Lower lobe of right lung (tissue), 2 donors: ENCODE results near the gene TNFRSF21. TPM values are rescaled to one million over a fixed set of nuclear protein-coding genes. Genes with fewer than 3 reads are reported as not detected.
A peak's percentile ranks its signal among the peaks of the same experiment; 100 is the strongest.

Source experiments
- ATAC-seq, 2 donors: fragments of 200-7000 bp; cut with Tn5 transposase; one replicate each; pipeline ENCODE4 v1.9.1; 2020 to 2022; ENCODE audit warnings: mild to moderate bottlenecking in 2 of 2, moderate library complexity in 2 of 2
- DNase-seq: peaks from one replicate; pipeline ENCODE4 v3.0.0-alpha.2; 2020
- H3K27ac ChIP-seq: fragments of 200-600 bp; one replicate; pipeline ENCODE4 v1.8.0; 2022
- H3K27me3 ChIP-seq: fragments of 200-600 bp; one replicate; pipeline ENCODE4 v1.8.0; 2022; ENCODE audit warnings: low read depth
- H3K36me3 ChIP-seq: fragments of 200-600 bp; one replicate; pipeline ENCODE4 v1.8.0; 2022; ENCODE audit warnings: mild to moderate bottlenecking
- H3K4me1 ChIP-seq: fragments of 200-600 bp; one replicate; pipeline ENCODE4 v1.8.0; 2022
- H3K4me3 ChIP-seq: fragments of 200-600 bp; one replicate; pipeline ENCODE4 v1.8.0; 2022; ENCODE audit warnings: mild to moderate bottlenecking
- H3K9me3 ChIP-seq: fragments of 200-600 bp; one replicate; pipeline ENCODE4 v1.8.0; 2022
- intact Hi-C: fragments of 100-400 bp; cut with DNase I; formaldehyde crosslinking; loops from one replicate; pipeline ENCODE4 v1.11.0; 2022
- total RNA-seq: library from RNA; stranded (reverse); fragmentation: NEBNext Ultra II Directional; extraction: Animal tissue kit (Norgen Biotek cat#: 25700); gene quantifications from one replicate; pipeline ENCODE4 v1.2.1, GENCODE V29; 2021
- TF ChIP-seq, protein P1 (sequence below): fragments of 200-600 bp; IDR thresholded peaks from one replicate; pipeline ENCODE4 v1.8.0; 2022; ENCODE audit warnings: antibody characterized with exemption, mild to moderate bottlenecking
- donor health status: DM: no; HTN: yes; CAD: no; lungs with severe emphysema.

The TNFRSF21 gene
- total RNA-seq, 1 donor from 2014 or later = 21.7 TPM

DNA sequence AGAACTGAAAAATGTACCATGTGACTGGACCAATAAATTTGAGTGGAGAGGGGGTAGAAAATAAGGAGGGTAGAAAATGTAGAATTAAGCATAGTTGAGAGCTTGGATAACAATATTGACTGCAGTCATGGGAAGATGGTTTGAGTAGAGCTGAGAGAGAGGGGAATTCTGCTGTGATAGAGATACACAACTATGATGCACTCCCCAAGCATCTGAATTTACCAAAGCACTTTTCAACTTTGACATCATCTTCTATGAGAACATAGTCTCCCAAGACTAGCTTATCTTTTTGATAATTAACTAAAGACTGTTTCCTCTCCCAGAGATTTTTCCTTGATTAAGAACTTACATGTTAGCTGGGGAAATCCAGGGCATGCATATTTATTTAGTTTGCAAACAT lies 103.1 kb downstream of the TNFRSF21 start:
- H3K27ac ChIP-seq = no peak overlapping the region
- H3K9me3 ChIP-seq = no peaks in the 10 kb centered on the region
- TF ChIP-seq, protein P1, sequence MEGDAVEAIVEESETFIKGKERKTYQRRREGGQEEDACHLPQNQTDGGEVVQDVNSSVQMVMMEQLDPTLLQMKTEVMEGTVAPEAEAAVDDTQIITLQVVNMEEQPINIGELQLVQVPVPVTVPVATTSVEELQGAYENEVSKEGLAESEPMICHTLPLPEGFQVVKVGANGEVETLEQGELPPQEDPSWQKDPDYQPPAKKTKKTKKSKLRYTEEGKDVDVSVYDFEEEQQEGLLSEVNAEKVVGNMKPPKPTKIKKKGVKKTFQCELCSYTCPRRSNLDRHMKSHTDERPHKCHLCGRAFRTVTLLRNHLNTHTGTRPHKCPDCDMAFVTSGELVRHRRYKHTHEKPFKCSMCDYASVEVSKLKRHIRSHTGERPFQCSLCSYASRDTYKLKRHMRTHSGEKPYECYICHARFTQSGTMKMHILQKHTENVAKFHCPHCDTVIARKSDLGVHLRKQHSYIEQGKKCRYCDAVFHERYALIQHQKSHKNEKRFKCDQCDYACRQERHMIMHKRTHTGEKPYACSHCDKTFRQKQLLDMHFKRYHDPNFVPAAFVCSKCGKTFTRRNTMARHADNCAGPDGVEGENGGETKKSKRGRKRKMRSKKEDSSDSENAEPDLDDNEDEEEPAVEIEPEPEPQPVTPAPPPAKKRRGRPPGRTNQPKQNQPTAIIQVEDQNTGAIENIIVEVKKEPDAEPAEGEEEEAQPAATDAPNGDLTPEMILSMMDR = no peak
- ATAC-seq (no peak), DNase-seq (no peak)
- no peaks in the 10 kb centered on the region for H3K4me1 ChIP-seq
- no peak overlapping the region for H3K4me3 ChIP-seq
- intact Hi-C loops = no loop called here
- no peaks in the 10 kb centered on the region for H3K36me3 ChIP-seq
- no peaks in the 10 kb centered on the region for H3K27me3 ChIP-seq

GRCh38 chr6:47203938-47204611 lies 105.6 kb downstream of the TNFRSF21 start:
- Histone ChIP-seq H3K4me1 (no peaks in the 10 kb centered on the region), H3K36me3 (no peaks in the 10 kb centered on the region), H3K27me3 (no peaks in the 10 kb centered on the region), H3K4me3 (no peak overlapping the region), H3K9me3 (no peaks in the 10 kb centered on the region), H3K27ac (no peak overlapping the region)
- TF ChIP-seq, protein P1 = no peak
- DNase-seq (no peak), ATAC-seq (peak in 1 of 2 donors; percentile 42)
- intact Hi-C loops = no loop called here

GRCh38 chr6:47203266-47203937 lies 106.3 kb downstream of the TNFRSF21 start:
- H3K27me3 ChIP-seq = no peaks in the 10 kb centered on the region
- intact Hi-C loops = no loop called here
- H3K9me3 ChIP-seq = no peaks in the 10 kb centered on the region
- TF ChIP-seq, protein P1 = no peak
- no peak overlapping the region for H3K4me3 ChIP-seq
- H3K4me1 ChIP-seq = no peaks in the 10 kb centered on the region
- no peak overlapping the region for H3K27ac ChIP-seq
- DNase-seq (no peak), ATAC-seq (peak; percentile 35 to 65)
- H3K36me3 ChIP-seq = no peaks in the 10 kb centered on the region

GRCh38 chr6:47202644-47203205 lies 107.0 kb downstream of the TNFRSF21 start:
- TF ChIP-seq, protein P1 = no peak
- no peaks in the 10 kb centered on the region for H3K36me3 ChIP-seq
- H3K4me3 ChIP-seq = no peak overlapping the region
- H3K9me3 ChIP-seq = no peaks in the 10 kb centered on the region
- ATAC-seq (no peak), DNase-seq (no peak)
- H3K4me1 ChIP-seq = no peaks in the 10 kb centered on the region
- H3K27me3 ChIP-seq = no peaks in the 10 kb centered on the region
- intact Hi-C loops = no loop called here
- no peak overlapping the region for H3K27ac ChIP-seq

GRCh38 chr6:47200536-47201334 lies 109.0 kb downstream of the TNFRSF21 start:
- H3K4me1 ChIP-seq = no peaks in the 10 kb centered on the region
- no peaks in the 10 kb centered on the region for H3K9me3 ChIP-seq
- intact Hi-C loops = no loop called here
- H3K36me3 ChIP-seq = no peaks in the 10 kb centered on the region
- DNase-seq = no peak
- TF ChIP-seq, protein P1 = no peak
- ATAC-seq = no peak
- H3K27me3 ChIP-seq = no peaks in the 10 kb centered on the region
- no peak overlapping the region for H3K4me3 ChIP-seq
- H3K27ac ChIP-seq = no peak overlapping the region
